HepG2 (cell line): ENCODE measurements around the gene CLIP2. TPM values are rescaled to one million over a fixed set of nuclear protein-coding genes. Genes with fewer than 3 reads are reported as not detected.
"Not testable (repeated sequence)": the region's sequence is repeated elsewhere in the genome, so short reads cannot be mapped to it uniquely, and the experiment has no call there.

ENCODE experiments used
- ATAC-seq: fragments of 200-7000 bp; cut with Tn5 transposase; 3 replicates; pipeline ENCODE4 v1.9.1; 2020; ENCODE audit warnings: mild to moderate bottlenecking, moderate library complexity
- BruUV-seq: library from RNA; stranded (reverse); fragments of 400-500 nt; replicated peaks from 2 replicates; lab custom pipeline; 2021; lab: Mats Ljungman, UMichigan
- CTCF ChIA-PET: fragments of 300-600 bp; formaldehyde crosslinking; extraction: SDS; loops from one replicate; lab custom pipeline; 2021; ENCODE audit warnings: low total read pairs, inconsistent platforms, low intra/inter-chr PET ratio; lab: Yijun Ruan, JAX
- POLR2A ChIA-PET: fragments of 350-600 bp; sonication (Branson Sonifier 250); formaldehyde crosslinking; loops from one replicate; lab custom pipeline; 2020; ENCODE audit warnings: antibody characterized with exemption, inconsistent platforms; lab: Yijun Ruan, JAX
- DNase-seq: peaks from one replicate; pipeline ENCODE4 v3.0.0-alpha.2; 2015; ENCODE audit warnings: low spot score
- FAIRE-seq: peaks from 3 replicates; lab custom pipeline; 2011; peaks lifted over from hg19 to GRCh38; lab: Jason Lieb, UNC
- H2AFZ ChIP-seq: one replicate; pipeline ENCODE4 v1.6.1; 2011; ENCODE audit warnings: low read length, inconsistent platforms
- H3K27ac ChIP-seq: fragments of 300-600 bp; 3 replicates; pipeline ENCODE4 v1.8.0; 2011; ENCODE audit warnings: mixed run types, mild to moderate bottlenecking, mixed read lengths, low read length, inconsistent platforms; ENCODE audit not compliant: insufficient read depth; ENCODE audit errors: extremely low read length
- H3K27me3 ChIP-seq, 2 experiments: fragments of 200-600 bp in 1 of 2; 2 replicates in 1 of 2; 3 replicates in 1 of 2; pipeline versions ENCODE4 v1.6.0 to v1.8.0; 2011; ENCODE audit warnings: low read length in 2 of 2, mild to moderate bottlenecking in 2 of 2, moderate library complexity in 2 of 2, inconsistent platforms in 1 of 2; ENCODE audit not compliant: insufficient read depth in 2 of 2, control insufficient read depth in 1 of 2
- H3K36me3 ChIP-seq, 2 experiments: fragments of 200-600 bp in 1 of 2; replicated peaks in 1 of 2; 2 replicates in 1 of 2; 3 replicates in 1 of 2; pipeline versions ENCODE4 v1.5.1 to v1.8.0; 2011; ENCODE audit warnings: low read length in 2 of 2, inconsistent platforms in 1 of 2; ENCODE audit not compliant: insufficient read depth in 2 of 2, control insufficient read depth in 1 of 2
- H3K4me1 ChIP-seq: 2 replicates; pipeline ENCODE4 v1.5.1; 2012; ENCODE audit warnings: low read length, inconsistent platforms; ENCODE audit not compliant: insufficient read depth
- H3K4me2 ChIP-seq: 2 replicates; pipeline ENCODE4 v1.6.0; 2011; ENCODE audit warnings: low read depth, low read length, inconsistent platforms
- H3K4me3 ChIP-seq, 3 experiments: fragments of 200-600 bp in 1 of 3; sonication (generic), shearing (Covaris generic) in 1 of 3; replicated peaks in 1 of 3; 2 replicates each; pipeline ENCODE4 v1.5.1; 2011 to 2016; ENCODE audit warnings: low read length in 3 of 3, inconsistent platforms in 2 of 3, low read depth in 2 of 3, mild to moderate bottlenecking in 2 of 3, control low read depth in 1 of 3, mixed read lengths in 1 of 3; ENCODE audit not compliant: insufficient read depth in 1 of 3
- H3K79me2 ChIP-seq: one replicate; pipeline ENCODE4 v1.6.1; 2011; ENCODE audit warnings: low read length, inconsistent platforms; ENCODE audit not compliant: insufficient read depth
- H3K9ac ChIP-seq: 2 replicates; pipeline ENCODE4 v1.6.0; 2011; ENCODE audit warnings: mild to moderate bottlenecking, low read depth, low read length, inconsistent platforms; ENCODE audit not compliant: insufficient read depth
- H3K9me3 ChIP-seq: 2 replicates; pipeline ENCODE4 v1.5.1; 2012; ENCODE audit warnings: mild to moderate bottlenecking, low read length
- H4K20me1 ChIP-seq: 2 replicates; pipeline ENCODE4 v1.6.0; 2011; ENCODE audit warnings: inconsistent platforms, mild to moderate bottlenecking, low read length, moderate library complexity; ENCODE audit not compliant: insufficient read depth
- ZBTB43 ChIP-seq: sonication (generic); formaldehyde crosslinking; conservative IDR thresholded peaks from 2 replicates; pipeline ENCODE4 v1.4.0; 2020; ENCODE audit warnings: missing genetic modification reagents
- WGBS: methylation state at CpG from one replicate; pipeline ENCODE4 v1.1.6; 2017; ENCODE audit warnings: low lambda C conversion rate; 5-methylcytosine and 5-hydroxymethylcytosine counted together
- in situ Hi-C: cut with HindIII; loops from 2 replicates; pipeline ENCODE4 v1.10.0; 2017; ENCODE audit warnings: low pct_unique_long_range_greater_than_20kb; ENCODE audit not compliant: extremely low pct_ligation_motif_present
- intact Hi-C: fragments of 100-400 bp; cut with micrococcal nuclease; formaldehyde crosslinking; loops from one replicate; pipeline ENCODE4 v1.10.0; 2022; ENCODE audit not compliant: unreplicated experiment
- polyA plus RNA-seq, 8 experiments: library from polyadenylated mRNA; depleted of rRNA in 3 of 8; stranded (reverse) in 7 of 8; unstranded in 1 of 8; fragments of >200 nt; fragmentation: Illumina TruSeq in 4 of 8; extraction: Trizol in 4 of 8; gene quantifications; 2 replicates each; pipeline versions ENCODE4 v1.2.1 to v1.2.3, GENCODE V29; 2011 to 2016; ENCODE audit warnings: low read depth in 4 of 8, missing spikeins in 1 of 8, mixed read lengths in 1 of 8; ENCODE audit not compliant: insufficient read depth in 1 of 8
- total RNA-seq, 5 experiments: library from RNA; depleted of rRNA; stranded (reverse); fragments of >200 nt; fragmentation: Illumina TruSeq; extraction: Trizol; gene quantifications; 2 replicates each; pipeline ENCODE4 v1.2.3, GENCODE V29; 2016; ENCODE audit warnings: low read depth in 1 of 5

The CLIP2 gene
- total and polyA plus RNA-seq, 2 of the 13 experiments (the other 11 are each of a cell fraction or from before 2014, with no cell fraction given), result 6.5 to 17.4 TPM

- 0 out of 2 replicates have a peak, but pooled peaks have one; percentile 6 for TF ChIP-seq ZBTB43
- TF ChIP-seq, all 625 proteins: peak for 7
Measured at GRCh38 chr7:74254858-74255379, 34.3 kb upstream of the CLIP2 start (continued).

DNA sequence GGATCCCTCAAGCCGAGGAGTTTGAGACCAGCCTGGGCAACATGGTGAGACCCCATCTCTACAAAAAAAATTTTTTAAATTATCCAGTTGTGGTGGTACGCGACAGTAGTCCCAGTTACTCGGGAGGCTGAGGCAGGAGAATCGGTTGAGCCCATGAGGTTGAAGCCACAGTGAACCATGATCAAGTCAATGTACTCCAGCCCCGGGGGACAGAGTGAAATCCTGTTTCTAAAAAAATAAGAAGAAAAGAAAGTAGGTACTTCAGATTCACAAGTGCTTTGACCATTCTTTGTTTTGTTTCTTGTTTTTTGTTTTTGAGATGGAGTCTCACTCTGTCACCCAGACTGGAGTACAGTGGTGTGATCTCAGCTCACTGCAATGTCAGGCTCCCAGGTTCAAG is 33.7 kb upstream of the CLIP2 start:
- H2AFZ ChIP-seq, CTCF ChIA-PET: not testable (repeated sequence)
- WGBS, result 84% methylated on average over 6 of the region's 6 CpGs

More for the DNA sequence above, 33.7 kb upstream of the CLIP2 start:
- in situ Hi-C loops, BruUV-seq, H3K27ac ChIP-seq, H3K36me3 ChIP-seq, H3K27me3 ChIP-seq, ATAC-seq, FAIRE-seq, H4K20me1 ChIP-seq, DNase-seq, H3K9me3 ChIP-seq: not testable (repeated sequence)
- Histone ChIP-seq H3K4me1 (peaks cover 56% of the 10 kb centered on the region), H3K79me2 (peaks cover 12% of the 10 kb centered on the region), H3K4me3 (peak overlapping the region in 2 of 3 experiments; percentile 83 to 98; a peak in 4 of 6 replicates), H3K4me2 (peak overlapping the region; percentile 93), H3K9ac (peak overlapping the region; percentile 95; the same call in 1 of the 2 replicates)
- POLR2A ChIA-PET, result interaction anchor here (1.3 to 1.9 kb wide), 3 partner anchors 8 to 35 kb away, joined by 3 to 6 read pairs (median 4); no protein-coding TSS in a partner anchor
- intact Hi-C loops, result loop anchor here (5.0 kb wide), 1 partner anchor 37 kb away; no protein-coding TSS in a partner anchor
